ENCODE data around the gene IDI1.
"Not testable (repeated sequence)": the region's sequence is repeated elsewhere in the genome, so short reads cannot be mapped to it uniquely, and the experiment has no call there.

The IDI1 gene

DNA sequence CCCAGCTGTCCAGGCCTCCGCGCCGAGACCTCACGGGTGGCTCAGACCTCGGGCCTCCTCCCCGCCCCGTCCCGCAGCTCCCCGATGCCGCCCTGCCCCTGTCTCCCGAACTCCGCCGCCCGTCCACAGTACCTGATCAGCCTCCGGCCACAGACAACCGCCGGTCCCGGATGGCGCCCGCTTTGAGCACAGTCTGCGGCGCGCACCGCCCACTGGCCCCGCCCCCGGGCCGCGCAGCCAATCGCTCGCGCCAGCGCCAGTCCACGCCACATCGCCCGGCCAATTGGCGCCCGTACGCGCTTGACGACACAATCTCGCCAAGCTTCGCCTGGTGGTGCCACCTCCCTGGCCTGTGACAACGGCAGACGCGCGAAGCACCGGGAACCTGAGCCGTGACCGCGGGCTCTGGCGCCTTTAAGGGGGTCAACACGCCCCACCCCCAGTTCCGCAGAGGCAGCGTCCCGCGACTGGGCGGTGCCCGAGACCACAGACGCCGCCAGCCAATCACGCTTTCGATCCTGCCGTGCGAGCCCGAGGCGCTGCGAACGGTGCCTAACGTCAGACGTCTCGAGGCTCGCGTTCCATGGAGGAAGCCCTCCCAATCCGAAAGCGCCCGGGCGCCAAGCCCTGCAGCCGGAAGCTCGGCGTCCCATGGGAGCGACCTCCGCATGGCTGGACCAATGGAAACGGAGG lies at the start of gene IDI1:
IDI1 (minus strand) TSS at position 388 of the 693 bp plus-strand sequence; CDS start at position 272, 116 bp downstream.
- peak; percentile 89 to 93 for DNase-seq

DNA sequence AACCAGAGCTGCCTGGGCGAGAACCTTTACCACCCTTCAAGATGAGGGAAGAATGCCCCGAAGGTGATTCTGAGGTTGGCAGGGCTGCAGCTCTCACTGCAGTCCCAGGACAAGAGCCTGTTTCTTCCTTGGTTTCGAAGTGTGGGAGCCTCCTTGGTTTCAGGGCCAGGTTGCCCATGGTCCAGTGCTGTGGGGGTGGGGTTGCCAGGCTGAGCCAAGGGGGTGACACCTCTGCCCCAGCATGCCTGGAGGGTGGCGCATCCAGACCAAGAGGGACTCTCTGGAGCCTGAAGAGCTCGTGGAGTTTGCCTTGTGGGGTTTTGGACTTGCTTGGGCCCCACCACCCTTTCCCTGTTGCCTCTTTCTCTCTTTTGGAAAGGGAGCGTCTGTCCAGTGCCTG lies 48.5 kb upstream of the IDI1 start:
- no peak for DNase-seq

DNA sequence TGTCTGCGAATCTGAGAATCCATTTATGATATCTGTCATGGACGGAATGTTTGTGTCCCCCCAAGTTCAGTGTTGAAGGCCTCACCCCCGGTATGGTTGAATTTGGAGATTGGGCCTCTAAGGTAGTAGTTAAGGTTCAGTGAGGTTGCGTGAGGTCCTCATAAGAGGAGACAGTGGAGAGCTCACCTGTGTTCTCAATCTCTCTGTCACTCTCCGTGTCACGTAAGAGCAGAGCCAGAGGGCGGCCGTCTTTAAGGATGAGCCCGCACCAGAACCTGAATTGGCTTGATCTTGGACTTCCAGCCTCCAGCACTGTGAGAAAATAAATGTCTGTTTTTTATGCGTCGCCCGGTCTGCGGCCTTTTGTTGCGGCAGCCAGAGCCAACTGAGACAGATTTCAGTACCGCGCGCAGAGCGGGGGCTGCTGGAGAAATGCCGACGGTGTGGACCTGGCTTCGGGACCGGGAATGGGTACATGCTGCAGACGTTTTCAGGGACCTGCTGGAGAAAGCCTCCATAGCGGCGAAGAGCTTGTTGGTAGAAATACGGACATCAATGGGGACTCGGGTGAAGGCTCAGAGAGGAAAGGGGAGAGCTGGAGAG lies 47.5 kb upstream of the IDI1 start:
- DNase-seq, result no peak

DNA sequence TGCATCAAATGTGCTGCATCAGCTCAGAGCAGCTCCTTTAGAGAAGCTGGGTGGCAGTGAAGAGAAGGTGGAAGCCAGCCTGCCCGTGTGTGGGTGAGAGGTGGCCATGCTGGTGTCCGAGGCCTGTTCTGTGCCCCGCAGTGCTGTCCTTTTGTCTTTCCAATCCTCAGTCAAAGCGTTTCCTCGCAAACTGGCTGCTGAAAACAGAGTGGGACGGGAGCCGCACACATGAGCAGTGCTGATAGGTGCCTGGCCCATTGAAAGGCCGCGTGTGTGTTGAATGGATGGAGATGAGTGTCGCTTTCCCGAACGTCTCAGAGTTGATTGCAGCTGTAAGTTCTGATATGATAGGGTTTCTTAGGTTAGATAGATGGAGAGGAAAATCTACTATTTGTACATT lies 46.6 kb upstream of the IDI1 start:
- DNase-seq, result no peak

DNA sequence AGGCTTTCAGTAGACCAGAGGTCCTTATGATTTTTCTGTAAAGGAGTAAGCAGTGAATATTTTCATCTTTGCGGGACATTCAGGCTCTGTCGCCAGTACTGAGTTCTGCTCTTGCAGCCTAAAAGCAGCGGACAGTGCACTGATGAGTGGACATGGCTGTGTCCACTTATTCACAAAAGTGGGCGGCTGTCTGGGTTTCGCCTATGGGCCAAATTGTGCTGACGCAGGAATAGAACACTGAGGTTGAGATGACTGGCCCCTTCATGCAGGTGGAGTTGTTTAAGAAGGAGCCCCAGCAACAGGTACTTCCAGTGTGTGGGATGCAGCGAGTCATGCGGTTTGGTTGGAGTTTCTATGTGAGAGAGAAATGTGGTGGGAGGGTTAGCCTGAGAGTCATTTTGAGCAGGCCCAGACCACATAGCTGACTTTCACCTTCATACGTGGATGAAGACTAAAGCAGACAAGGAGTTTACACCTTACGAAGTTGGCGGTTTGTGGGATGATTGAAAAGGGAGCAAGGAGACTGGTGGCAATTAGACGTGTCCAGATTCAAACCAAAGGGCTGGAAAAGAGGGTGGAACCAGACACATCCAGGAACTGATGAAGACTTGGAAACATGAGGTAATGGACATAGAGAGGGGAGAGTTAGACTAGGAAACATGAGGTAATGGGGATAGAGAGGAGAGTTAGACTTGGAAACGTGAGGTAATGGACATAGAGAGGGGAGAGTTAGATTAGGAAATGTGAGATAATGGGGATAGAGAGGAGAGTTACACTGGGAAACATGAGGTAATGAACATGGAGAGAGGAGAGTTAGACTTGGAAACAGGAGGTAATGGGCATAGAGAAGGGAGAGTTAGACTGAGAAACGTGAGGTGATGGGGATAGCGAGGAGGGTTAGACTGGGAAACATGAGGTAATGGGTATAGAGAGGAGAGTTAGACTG lies 45.5 kb upstream of the IDI1 start:
- no peak for DNase-seq

DNA sequence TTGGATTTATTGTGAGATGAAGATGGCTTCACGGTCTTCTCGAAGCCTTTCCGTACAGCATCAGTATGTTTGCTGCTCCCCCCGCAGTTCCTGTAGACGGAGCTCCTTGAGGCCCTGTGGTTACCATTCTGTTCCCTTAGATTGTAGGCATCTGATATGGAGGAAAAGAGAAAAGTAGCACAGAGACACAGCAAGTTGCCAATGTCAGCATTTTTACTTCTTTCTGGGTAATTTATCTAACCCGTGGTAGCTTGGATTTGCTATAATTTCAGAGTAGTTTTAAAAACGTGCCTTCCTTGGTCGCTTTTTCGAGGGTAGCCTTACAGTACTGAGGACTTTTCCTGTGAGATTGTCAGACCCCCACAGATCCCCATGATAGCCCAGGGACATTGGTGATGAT lies 44.8 kb upstream of the IDI1 start:
- DNase-seq, result no peak

DNA sequence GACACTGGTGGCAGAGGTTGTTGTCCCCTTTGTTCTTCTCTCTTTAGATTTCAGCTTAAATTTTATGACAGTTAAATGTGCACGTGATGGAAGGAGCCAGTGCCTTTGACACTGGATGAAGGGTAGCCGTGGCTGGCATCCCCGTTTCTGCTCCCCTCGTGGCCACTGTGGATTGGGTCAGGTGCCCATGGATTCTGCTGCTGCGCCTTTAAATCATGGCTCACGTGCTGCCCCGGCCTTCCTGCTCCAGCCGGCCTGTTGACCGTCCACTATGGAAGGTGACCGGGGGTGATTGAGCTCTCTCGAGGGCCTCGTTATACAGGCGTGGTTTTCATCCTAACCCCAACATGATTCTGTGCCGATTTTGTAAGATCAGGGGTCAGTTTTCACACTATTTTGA lies 41.8 kb upstream of the IDI1 start:
- DNase-seq, result no peak

DNA sequence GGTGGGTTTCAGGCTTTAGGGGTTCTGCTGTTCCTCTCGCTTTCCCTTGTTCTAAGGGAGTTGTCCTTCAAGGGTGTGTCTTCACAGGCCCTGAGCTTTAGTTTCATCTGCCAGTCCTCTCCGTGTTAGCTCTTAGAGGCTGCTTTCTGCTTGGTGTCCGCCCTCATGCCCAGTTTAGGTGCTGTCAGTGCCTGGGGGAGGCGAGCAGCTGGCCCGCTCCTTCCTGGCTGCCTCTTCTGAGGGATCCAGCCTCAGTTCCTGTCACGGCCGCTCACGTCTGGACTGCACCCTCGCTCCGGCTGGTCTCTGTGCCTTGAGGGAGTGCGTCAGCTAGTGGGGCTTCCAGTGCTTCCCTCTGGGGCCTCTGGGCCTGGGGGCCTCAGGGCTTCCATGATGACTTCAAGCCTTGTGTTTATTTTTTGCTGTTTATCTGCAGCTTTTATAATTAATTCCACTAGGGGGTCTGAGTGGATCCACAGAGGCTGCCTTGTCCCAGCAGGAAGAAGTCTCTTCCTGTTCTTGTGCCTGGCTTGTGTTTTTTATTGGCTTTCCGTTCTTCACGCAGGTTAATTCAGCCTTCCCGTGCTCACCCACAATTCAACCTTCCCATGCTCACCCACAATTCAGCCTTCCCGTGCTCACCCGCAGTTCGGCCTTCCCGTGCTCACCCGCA lies 40.2 kb upstream of the IDI1 start:
- DNase-seq, result no peak

DNA sequence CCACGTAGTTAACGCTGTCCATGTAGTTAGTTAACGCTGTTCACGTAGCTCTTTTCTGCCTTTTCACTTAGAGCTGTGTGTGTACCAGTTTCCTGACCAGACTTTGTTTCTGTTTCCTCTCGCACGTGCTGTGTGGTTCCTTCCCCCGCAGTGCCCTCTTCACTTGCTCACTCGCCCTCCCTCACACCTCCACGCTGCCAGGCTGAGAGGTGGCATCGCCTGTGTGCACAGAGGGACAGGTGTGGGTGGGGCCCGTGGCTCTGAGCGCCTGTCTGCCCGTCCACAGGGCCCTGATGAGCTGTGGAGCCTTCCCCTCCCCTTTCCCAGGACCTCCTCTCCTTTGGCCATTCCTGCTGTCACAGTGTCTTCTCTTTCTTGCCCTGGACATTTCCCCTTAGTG lies 37.9 kb upstream of the IDI1 start:
- DNase-seq, result peak in 1 of 2 experiments; percentile 34

DNA sequence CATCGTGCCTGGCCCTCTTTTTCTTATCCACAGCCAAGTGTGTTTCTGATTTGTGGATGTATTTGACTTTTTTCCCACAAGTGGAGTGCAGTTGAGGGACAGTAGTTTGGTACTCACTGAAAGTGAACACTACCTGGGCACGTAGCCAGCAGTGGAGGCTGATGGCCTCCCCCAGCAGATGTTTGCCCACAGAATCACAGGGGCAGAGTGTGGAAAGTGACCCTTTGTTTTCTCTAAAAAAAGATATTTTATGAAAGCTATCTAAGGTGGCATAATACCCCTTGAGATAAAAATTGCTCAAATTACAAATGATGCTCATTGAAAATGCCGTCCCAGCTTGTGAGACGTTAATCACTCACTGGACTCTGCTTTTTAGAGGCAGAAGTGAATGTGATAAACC lies 36.3 kb upstream of the IDI1 start:
- DNase-seq, result no peak

DNA sequence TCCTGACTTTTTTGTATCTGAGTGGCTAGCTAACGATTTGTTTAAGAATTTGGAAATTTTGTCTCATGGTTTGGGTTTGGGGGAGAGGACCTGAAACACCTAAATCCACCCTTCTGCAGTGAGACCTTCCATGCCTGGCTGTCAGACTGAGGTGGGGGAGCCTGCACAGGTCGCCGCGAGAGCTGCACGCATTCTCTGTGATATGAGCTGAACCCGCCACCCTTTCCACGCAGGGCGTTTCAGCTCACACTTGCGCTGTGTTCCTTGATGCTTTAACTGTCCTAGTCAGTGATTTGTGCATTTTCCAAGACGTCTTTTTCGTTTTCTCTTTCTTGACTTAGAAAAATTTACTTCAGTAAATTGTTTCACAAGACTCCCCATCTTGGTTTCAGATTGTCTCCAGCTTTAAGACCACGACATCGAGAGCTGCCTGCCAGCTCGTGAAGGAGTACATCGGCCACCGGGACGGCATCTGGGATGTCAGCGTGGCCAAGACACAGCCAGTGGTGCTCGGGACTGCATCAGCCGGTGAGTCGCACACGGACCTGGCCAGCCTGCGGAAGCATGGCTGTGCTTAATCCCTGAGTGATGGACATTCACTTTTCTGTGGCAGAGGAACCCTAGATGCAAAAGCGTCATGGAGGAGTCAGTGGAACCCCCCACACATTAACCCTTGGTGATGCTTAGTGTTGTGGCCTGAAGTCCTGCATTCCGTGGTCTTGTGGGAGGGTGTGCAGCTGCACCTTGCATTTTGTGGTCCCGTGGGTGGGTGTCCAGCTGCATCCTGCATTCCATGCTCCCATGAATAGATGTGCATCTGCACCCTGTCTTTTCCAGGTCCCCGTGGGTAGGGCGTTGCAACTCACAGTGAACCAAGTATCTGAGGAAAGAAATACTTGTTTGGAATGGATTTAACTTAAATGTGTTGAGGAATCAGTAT lies 35.4 kb upstream of the IDI1 start:
- no peak for DNase-seq

DNA sequence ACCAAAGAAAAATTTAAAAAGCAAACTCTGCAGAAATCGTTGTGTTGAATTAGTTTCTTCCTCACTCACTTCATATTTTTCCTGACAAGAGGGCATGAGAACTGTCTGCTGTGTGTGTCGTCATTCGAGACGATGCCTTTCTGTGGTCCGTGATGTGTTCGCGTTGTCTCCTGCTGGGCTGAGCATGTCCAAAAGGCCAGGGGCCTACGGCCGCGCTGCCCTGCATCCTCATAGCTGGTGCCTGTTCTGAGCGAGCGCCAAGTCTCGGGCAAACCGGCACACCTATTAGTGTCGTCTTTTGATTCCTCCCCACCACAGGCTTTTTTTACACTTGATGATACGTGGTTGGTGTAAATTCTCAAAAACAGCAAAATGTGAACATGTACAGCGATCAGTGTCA lies 34.7 kb upstream of the IDI1 start:
- no peak for DNase-seq

DNA sequence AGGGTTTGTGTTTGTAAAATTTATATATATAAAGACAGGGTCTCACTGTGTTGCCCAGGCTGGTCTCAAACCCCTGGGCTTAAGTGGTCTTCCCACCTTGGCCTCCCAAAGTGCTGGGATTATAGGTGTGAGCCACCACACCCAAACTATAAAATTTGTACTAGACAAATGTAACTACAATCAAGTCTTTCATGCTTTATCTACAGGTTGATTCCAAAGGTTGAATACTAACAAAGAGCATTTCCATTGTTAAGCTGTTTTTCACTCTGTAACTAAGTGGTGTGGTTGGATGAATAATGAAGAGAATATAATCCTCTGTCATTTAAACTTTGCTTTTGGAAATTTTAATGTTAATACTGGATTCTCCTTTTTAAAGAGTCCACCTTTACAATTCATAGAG lies 29.7 kb upstream of the IDI1 start:
- no peak for DNase-seq

DNA sequence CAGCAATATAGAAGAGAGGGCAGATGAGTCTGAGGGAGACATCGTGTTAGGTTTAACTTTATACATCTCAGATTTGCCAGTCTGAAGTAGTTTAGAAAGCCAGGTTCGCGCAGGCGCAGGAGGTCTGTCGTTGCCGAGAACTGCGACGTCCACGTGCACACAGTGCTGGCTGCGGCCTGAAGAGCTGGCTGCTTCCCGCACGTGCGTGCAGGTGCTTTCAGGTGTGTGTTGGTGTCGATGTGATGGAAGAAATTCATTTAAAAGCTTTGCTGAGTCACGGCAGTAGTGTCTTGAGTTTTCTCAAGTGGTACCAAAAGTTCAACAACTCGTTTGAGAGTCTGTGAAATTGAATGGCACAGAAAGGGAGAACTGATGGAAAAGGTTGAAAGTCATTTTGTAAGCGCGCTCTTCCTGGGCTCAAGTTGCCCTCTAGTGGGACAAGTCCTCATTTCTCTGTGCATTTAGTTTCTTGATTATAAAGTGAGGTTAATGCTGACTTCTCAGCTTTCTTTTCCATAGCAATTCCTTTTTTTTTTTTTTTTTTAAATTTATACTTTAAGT lies 25.9 kb upstream of the IDI1 start:
- no peak for DNase-seq

DNA sequence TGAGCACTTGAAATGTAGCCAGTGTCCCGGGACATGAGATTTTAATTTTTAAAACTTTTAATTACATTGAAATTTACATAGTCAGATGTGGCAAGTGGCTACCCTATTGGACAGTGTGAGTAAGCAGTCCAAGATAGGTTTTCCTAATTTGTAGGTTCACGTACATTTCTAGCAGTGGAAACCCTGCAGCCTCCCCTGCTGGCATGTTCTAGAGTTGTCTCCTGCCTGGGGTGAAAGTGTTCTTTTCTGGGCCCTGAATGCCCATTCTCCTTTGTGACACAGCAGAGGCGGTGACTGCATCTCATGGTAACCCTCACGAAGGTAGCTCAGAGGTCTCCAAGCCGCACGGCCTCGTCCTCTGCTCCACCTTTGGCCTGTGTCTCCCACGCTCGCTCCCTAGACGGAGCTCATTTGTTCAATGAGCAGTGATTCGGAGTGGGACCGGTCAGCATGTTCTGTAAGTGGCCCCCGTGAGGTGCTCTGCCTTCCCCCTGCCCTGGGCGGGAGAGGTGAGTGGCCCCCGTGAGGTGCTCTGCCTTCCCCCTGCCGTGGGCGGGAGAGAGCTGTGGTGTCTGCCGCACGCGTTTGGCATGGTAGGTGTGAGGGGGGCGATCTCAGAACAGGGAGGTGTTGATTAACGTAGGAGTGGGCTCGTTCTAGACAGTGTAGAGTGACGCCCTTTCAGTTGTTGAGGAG lies 25.3 kb upstream of the IDI1 start:
- no peak for DNase-seq

DNA sequence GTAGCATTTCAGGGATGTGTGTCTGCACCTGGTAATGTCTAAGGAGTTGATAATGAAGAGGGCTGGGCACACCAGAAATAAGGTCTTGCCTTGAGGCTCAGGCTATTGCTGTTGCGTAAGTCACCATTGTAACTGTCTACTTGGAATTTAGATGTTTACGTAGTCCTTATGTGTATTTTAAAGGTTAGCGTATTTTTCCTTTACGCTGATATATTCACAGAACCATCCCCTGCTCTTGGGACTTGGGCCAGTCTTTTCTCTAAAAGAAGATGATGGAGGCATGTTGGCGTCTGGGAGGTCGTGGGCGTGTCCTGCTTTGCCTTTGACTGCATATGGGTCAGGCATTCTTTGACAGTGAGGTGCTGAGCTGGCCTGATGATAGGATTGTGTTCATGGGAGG lies 22.0 kb upstream of the IDI1 start:
- no peak for DNase-seq

DNA sequence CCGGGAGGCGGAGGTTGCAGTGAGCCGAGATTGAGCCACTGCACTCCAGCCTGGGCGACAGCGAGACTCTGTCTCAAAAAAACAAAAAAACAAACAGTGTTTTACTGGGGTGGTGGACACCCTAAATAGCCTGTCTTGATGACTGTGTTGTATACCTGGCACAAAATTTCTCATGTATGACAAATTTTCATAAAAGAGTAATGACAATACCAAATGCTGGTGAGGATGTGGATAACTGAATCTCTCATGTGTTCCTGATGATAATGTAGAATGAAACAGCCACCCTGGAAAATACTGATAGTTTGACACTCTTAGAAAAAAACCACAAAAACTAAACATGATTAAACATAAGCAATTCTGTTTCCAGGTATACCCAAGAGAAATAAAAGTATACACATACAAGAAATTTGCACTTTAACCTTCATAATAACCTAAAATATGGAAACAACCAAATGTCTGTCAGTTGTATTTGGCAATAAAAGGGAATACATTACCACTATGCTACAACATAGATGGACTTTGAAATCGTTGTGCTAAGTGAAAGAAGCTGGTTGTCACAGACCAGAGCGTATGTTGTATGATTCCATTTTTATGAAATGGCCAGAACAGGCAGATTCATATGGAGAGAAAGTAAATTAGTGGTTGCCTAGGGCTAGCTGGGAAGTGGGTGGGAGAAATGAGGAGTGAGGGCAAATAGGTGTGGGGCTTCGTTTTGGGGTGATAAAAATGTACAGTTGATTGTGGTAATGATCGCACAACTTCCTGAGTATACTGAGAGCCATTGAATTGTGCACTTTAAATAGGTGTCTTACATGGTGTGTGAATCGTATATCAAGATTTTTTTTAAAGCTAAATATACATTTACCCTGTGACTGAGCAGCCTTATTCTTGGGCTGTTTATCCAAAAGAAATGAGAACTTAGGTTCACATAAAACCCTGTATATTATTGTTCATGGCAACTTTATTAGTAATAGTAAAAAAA lies 19.8 kb upstream of the IDI1 start:
- no peak for DNase-seq

DNA sequence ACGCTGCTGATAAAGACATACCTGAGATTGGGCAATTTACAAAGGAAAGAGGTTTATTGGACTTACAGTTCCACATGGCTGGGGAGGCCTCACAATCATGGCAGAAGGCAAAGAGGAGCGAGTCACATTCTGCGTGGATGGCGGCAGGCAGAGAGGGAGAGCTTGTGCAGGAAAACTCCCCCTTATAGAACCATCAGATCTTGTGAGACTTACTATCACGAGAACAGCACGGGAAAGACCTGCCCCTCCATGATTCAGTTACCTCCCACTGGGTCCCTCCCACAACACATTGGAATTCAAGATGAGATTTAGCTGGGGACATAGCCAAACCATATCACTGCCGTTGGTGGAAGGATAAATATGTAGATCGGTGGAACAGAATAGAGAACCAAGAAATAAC lies 17.8 kb upstream of the IDI1 start:
- not testable (repeated sequence) for DNase-seq

DNA sequence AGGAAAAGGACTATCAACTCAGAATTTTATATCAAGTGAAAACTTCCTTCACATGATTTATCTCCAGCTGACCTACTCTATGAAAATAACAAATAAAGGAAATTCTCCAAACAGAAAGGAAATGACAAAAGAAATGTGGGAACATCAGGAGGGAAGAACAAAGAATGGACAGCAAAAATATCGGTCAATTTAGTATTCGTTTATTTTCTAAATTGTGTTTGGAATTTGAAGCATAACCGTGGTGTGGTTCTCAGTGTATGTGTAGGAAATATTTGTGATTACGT lies 16.0 kb upstream of the IDI1 start:
- no peak for DNase-seq

DNA sequence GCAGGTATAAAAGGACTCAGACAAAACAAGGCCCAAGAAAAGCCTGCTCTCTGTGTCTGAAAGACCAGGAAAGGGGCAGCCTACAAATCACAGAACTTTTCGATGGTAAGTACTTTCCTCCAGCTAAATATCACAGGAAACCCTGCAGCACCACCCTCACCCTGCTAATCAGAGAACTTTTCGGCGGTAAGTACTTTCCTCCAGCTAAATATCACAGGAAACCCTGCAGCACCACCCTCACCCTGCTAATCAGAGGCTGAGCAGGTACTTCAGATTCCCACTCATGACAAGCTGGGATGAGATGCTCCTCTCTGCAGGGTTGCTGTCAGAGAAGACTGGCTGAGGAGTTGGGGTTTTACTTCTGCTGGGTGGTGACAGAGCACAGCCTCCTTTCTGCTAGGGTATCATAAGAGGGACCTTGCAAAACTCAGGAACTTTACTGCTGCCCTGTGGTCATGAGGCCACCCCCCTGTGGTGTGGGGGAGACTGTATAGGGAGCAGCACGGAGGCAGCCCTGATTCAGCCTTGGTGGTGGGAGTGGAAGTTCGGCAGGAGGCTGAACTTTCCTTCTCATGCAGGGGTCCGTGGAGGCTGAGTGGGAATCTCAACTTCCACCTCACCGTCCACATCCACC lies 14.4 kb upstream of the IDI1 start:
- DNase-seq, result no peak
